Activated CD4-positive, alpha-beta T cell treated with anti-CD3 and anti-CD28 coated beads, Interleukin-2, amount 50 U/mL, for 1 hour (primary cell): ENCODE results near the gene GPHA2.
A peak's percentile ranks its signal among the peaks of the same experiment; 100 is the strongest.
"Not testable (repeated sequence)": the region's sequence is repeated elsewhere in the genome, so short reads cannot be mapped to it uniquely, and the experiment has no call there.

Source experiments
- DNase-seq: peaks from one replicate; pipeline ENCODE4 v3.0.0-alpha.2; 2020

GPHA2 gene, protein sequence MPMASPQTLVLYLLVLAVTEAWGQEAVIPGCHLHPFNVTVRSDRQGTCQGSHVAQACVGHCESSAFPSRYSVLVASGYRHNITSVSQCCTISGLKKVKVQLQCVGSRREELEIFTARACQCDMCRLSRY

DNA sequence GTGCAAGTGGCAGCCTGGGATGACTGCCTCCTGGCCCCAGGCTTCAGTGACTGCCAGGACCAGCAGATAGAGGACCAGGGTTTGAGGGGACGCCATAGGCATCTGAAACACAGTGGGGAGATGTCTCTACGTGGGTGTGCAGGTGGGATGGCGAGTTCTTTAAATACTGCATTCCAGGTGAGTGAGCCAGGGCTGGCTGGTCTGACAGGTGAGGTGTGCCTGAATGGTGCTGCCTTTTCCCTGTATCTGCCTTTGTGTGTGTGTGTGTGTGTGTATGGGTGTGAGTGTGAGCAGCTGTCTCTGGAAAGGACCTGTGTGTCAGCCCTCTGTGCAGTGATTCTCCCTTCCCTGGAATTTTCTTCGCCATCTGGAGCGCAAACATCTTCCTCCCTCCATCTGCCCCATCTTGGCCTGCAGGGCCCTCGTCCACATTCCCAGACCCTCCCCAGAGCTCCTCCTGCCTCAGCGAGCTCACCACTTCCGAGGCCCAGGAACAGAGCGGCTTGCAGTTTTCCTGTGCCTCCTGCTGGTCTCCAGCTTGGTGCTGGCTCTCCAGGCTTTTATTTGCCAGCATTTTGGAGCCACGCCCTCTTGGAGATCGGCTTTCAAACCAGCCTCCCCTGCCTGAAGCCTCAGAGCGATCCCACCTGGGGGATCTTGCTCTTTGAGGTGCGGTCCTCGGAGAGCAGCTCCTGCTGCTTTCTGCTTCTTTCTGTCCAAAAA lies at the start of gene GPHA2:
TSS of gene GPHA2 (minus strand) at position 535 of the 723 bp plus-strand sequence. CDS start at position 102, 433 bp downstream.
- no peak for DNase-seq

DNA sequence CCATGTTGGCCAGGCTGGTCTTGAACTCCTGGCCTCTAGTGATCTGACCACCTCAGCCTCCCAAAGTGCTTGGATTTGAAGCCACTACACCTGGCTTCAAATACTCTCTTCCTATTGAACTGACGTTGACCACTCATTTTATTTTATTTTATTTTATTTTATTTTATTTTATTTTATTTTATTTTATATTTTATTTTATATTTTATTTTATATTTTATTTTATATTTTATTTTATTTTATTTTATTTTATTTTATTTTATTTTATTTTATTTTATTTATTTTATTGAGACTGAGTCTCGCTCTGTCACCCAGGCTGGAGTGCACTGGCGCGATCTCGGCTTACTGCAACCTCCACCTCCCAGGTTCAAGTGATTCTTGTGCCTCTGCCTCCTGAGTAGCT lies 47.6 kb upstream of the GPHA2 start:
- DNase-seq: not testable (repeated sequence)

DNA sequence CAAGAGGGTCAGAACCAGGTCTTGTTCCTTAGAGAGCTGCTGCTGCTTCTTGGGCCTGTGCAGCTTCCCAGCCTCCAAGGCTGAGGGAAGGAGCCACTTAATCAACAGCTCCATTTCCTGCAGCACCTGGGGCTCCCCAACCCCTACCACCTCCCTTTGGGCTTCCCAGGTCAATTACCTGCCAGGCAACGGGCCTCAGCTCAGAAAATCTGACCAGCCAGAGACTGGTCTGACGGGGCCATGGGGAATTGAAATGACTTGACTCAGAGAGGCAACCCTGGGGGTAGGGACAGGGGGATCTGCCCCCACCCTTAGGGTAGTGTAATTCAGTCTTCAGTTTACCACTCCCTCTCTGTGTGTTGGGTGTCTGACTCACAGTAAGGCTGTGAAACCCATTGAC lies 41.0 kb upstream of the GPHA2 start:
- DNase-seq: no peak

DNA sequence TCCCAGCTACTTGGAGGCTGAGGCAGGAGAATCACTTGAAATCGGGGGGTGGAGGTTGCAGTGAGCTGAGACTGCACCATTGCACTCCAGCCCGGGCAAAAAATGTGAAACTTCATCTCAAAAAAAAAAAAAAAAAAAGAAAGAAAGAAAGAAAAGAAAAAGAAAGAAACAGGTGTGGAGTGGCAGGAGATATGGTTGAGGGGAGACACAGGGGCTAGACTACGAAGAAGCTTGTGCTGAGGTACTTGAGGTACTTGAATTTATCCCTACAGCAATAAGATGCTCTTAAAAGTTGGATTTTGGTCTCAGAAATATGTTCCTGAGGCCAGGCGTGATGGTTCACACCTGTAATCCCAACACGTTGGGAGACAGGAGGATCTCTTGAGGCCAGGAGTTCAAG lies 38.4 kb upstream of the GPHA2 start:
- DNase-seq: no peak

DNA sequence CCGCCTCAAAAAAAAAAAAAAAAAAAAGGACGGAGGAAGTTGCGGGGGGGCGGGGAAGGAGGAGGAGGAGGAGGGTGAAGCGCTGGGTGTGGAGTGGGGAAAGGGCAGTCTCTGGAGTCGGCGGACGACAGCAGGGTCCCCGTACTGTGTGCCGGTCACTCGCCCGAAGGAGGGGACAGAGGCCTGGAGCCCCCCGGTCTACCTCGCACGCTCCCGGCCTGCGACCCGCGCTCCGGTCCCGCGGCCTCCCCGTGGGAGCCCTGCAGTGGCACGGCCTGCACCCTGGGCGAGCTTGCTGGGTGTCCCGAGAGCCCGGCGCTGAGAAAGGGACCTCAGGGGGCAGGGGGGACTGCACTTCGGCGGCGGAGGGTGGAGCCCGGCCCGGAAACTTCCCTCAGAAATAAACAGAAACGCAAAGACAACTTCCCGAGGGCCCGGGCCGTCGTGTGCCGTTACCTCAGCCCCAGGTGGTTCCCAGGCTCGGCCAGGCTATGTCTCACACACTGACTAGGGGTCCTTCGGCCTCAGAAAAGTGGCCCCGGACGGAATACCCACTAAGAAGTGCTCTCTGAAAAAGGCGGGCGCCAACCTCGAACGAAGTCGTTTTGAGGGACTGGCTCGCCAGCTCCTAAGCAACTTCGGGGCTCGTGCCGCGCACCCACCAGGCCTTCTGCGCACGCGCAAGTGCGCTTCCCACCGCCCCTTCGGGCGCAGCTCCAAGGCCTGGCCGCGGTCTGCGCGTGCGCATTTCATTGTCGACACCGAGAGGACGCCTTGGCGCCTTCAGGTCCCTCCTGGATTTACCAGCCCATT lies 35.9 kb upstream of the GPHA2 start, which contains the start of gene MAJIN:
TSS of gene MAJIN (minus strand) at position 688 of the 813 bp plus-strand sequence. CDS start 12,703 bp downstream, outside the sequence.
- DNase-seq: peak; percentile 89

DNA sequence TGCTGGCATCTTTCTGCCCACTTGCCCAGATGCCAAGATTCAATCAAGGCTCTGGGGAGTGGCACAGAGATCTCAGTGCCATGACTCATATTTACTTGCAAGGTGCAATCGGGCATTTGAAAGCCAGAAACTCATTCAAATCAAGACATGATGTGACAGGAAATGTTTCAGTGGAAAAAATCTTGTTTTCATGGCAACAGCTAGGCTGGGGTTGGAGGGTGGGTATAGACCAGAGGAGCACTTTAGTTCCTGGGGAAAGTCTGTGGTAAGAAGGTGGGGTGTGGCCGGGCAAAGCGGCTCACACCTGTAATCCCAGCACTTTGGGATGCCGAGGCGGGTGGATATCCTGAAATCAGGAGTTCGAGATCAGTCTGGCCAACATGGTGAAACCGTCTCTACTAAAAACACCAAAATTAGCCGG lies 35.0 kb upstream of the GPHA2 start:
- DNase-seq: no peak

DNA sequence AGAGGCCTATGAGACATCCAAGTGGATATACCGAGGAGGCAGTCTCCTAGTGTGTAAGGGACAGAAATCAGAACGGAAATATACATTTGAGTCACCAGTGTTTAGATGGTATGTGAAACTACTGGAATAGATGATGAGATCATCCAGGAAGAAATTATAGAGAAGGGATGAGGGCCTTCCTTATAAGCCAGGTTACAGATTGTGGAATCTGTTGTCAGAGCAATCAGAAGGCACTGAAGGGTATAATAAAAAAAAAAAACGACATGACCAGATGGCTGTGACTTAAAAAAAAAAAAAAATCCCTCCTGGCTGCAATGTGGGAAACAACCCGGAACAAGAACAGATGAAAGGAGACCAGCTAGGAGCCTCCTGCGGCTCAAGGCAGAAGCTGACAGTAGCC lies 33.5 kb upstream of the GPHA2 start:
- no peak for DNase-seq

DNA sequence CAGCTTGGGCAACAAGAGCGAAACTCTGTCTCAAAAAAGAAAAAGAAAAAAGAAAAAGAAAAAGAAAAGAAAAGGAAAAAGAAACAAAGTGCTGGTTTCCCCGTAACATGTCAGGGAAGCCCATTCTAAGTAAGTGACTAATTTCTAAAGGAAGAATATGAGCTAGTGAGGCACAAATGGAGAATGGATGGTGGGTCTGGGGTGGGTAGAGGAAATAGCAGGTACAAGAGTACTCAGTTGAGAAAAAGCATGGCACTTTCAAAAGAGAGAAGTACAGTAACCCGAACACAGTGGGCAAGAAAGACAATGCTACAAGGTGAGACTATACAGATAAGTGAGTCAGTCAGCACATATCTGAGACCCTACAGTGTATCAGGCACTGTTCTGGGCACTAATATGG lies 31.7 kb upstream of the GPHA2 start:
- no peak for DNase-seq

DNA sequence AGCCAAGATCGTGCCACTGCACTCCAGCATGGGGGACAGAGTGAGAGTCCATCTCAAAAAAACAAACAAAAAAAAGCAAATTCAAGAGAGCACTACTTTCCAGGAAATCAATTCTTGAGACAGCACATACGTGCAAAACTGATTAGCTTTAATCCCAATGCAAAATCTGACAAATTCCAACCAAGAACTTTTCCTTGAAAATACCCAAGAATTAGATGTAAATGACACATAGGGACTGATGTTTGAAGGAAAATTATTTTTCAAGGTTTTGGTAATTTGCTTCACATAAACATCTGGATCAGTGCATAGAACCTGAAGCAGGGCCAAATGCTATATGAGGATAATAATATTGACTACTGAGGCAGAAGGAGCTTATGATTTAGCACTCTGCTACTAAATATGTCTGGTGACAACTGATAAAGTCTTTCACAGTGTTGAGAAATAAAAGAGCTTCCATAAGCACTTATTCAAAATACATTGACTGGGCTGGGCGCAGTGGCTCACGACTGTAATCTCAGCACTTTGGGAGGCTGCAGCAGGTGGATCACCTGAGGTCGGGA lies 27.5 kb upstream of the GPHA2 start:
- no peak for DNase-seq

DNA sequence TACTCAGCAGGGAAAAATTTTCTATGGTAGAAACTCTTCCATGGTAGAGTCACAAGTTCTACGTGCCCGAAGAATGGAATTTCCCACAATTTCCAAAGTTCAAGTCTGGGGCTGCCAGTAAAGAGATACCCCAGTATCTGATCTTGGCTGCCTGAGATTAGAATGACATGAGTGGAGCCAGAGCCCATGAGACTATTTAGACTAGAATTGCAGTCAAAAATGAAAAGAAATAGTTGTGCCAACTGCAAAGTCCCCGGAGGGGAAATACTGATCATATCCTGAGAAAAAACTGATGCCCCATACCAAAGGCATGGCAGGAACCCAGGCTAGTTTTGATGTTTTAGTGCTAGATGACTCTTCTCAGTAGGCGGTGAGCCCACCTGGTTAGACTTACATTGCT lies 25.0 kb upstream of the GPHA2 start:
- no peak for DNase-seq

DNA sequence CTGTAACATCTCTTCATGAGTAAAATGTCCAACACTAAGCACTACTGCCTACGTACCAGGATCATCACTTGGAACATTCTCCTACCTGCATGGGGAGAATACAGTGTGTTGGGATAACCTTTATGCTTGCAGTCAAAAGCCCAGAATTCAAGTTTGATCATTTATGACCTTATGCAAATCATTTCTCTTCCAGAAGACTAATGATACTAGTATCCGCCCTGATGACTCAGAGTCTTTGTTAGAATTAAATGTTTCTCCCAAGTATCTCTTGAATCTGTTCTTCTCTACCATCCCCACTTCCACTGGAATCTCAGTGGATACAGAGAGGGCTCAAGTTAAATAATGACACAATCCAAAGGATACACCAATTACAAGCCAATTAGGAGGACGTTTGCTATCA lies 23.8 kb upstream of the GPHA2 start:
- no peak for DNase-seq

DNA sequence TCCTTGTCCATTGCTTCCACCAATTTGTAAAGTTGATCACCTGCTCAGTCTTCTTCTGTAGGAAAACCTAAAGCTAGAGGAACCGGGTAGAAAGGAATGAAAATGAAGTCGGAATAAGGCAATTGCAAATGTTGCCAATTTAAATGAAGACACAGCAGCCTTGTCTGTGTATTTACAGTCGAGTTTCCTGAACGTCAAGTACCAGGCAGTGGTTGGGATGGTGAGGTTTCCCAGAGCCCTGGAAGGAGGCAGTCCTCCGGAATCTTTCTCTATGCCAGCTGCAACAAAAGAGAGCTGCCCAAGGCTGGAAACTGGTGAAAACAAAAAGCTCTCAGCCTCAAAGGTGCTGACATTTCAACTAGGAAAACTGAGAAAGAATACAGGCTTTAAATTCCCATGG lies 18.5 kb upstream of the GPHA2 start:
- DNase-seq: no peak

DNA sequence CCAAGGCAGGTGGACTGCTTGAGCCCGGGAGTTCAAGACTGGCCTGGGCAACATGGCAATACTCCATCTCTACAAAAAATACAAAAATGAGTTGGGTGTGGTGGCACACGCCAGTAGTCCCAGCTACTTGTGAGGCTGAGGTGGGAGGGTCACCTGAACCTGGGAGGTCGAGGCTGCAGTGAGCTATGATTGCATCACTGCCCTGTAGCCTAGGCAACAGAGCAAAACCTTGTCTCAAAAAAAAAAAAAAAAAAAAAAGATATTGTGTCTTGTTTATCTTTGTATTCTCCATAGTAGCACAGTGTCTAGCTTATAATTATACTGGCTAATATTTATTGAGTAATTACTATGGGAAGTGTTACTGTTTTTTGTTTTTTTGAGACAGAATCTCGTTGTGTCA lies 15.8 kb upstream of the GPHA2 start:
- no peak for DNase-seq

DNA sequence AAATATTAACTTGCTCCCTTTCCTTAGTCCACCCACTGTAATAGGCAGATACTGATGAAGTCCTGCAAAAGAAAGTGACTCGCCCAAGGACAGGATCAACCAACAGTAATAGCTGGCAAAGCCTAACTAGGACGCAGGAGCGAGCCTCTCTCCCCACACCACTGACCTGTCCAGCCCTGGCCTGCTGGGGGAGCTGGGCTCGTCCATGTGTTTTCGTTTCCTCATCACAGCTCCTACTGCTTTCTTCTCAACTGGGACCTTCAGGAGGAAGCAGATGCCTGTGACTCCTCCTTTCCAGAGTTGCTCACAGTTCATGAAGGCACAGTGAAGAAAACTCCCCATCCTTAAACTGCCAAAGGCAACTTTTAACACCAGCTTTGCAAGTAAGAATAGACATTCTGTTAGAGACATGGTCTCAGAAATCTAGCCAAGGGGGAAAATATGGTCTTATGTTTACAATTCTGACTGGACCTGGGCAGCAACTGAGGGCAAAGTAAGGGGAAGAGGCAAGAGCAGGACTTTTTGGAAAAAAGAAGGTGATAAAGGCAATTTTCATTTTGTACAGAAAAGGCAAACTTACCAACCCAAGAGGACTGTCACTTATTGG lies 11.6 kb upstream of the GPHA2 start:
- no peak for DNase-seq

DNA sequence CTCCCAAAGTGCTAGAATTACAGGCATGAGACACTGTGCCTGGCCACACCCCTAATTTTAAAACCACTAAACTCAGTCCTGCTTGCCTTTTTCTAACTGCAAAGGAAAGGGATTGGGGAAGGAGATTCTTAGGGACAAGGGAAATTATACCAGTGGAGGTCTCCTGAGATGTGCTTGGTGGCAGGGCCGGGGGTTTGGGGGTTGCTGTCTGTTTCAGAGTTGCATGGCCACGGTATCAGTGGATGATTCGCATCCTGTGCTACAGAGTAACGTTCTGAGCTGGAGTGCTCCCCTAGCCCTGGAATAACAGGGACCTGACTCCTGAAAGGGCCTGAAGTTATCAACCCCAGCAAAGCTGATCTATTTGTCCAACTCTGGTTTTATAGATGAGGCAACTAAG lies 846 bp upstream of the GPHA2 start:
- no peak for DNase-seq

DNA sequence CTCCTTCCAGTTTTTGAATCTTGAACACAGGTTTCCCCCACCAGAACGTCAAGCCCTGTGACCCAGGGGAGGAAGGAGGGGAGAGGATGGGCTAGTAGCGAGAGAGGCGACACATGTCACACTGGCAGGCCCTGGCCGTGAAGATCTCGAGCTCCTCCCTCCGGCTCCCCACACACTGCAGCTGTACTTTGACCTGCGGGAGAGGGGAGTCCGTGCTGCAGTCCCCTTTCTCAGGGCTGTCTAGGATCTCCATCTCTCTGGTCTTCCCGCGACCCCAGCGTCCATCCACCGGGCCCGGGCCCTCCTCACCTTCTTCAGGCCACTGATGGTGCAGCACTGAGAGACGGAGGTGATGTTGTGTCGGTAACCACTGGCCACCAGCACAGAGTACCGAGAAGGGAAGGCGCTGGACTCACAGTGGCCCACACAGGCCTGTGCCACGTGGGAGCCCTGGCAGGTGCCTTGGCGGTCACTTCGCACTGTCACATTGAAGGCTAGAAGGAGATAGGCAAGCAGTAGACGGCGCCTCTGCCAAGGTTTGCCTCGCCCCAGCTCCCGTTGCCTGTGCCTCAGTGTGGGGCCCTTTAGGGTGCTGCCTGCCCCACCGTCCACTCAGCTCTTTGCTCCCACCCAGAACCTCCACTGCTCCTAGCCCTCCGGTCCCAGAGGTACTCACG lies 873 bp downstream of the GPHA2 start:
- DNase-seq: no peak

DNA sequence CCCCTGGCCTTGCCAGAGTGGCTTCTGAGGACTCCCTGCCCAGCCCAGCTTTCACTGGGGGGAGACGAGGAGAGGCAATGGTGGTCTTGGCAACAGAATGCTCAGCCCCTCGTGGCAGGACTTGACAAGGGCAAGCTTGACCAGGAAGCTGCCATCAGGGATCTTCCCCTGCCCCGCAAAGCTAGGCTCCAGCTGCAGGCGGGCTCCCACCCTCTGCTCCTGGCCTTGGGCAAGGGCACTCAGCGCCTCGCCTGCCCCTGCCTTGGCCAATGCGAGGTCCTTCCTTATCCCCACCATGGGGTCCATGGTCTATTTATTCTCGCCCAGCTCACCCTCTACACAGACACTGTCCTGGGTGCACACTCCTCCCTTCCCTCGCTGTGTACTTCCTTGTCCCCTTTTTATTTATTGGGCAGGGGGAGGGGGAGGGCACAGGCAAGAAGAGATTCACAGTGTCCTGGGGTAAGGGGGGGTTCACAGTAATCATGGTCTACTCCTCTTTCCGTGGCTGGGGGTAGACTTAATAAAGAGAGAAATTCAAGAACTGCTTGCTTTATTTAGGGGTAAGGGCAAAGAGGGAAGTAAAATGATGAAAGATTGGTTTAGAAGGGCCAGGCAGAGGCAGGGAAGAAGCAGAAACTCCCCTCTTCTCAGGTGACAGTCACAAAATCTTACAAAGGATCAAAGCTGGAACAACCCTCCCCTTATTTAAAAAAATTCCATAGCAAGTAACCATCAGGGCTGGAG lies 1.6 kb downstream of the GPHA2 start:
- no peak for DNase-seq

DNA sequence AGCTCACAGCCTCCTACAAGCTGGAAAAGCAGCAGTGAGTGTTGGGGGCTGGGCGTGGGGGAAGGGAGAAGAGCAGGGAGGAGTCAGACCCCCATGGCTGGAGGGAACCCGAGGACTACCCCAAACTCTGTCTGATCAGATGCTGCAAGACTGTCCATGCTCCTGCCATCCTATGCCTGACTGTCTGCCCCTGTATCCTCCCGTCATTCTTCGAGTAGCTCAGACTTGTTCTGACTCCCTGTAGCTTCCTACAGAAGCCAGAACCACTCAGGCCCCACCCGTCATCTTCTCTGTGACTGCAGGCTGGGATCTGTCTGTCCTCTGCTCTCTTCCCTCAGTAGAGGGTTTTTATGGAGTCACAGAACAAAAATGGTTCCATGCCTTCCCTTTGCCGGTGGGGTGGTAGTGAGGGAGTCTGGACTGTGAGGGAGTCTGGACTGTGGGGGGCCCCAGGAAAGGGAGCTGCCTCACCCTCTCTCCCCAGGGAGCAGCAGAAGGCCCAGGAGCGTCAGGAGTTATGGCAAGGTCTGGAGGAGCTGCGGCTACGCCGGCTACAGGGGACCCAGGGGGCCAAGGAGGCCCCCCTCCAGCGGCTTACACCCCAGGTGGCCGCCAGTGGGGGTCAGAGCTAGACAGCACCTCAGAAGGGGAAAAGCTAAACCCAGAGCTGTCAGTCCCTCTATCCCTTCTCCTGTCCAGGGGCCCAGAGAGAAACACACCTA lies 2.3 kb downstream of the GPHA2 start:
- DNase-seq: no peak

DNA sequence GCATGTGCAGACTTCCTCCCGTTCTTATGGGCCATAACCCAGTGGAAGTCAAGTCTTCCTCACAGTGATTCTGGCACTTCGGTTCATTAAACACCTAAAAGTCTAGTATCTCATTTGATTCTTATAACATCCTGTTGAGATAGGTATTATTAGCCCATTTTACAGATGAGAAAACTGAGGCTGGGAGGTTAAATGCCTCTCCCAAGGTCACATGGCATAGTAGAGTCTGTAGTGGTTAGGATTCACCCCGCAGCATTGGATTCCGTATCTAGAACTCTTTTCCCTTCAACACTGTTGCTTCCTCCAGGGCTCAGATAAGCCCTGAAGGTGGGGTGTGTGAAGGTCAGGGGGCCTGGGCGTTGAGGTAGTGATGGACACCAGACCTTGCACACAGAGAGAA lies 3.4 kb downstream of the GPHA2 start:
- DNase-seq: no peak

DNA sequence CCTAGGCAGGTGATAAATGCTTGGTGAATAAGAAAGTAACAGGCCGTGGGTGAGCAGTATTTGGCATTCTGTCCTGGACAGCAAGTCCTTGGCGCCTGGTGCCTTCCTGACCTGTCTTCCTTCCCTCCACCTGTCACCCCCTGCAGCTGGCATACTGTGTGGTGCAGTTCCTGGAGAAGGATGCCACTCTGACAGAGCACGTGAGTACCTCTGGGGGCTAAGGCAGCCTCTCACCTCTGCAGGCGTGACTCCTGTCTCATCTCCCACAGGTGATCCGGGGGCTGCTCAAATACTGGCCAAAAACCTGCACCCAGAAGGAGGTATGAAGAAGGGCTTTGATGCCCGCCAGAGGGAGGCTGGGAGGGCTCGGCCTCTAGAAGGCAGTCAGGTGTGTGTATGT lies 4.4 kb downstream of the GPHA2 start:
- DNase-seq: no peak

DNA sequence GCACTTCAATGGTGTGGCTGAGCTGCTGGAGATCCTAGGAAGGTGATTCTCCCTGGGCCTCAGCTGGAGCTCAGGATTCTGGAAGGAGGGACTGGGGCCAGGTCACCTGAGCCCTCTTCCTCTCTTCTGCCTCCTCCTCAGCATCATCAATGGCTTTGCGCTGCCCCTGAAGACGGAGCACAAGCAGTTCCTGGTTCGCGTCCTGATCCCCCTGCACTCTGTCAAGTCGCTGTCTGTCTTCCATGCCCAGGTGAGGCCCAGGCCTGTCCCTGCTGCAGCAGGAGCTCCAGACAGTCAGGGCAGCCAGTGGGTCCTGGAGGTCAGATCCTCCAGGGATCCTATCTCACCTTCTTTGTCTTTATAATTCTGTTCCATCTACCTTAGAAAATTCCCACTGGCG lies 5.4 kb downstream of the GPHA2 start:
- DNase-seq: no peak
